GM04503 (cell line): Measurements from ENCODE around the gene LARGE1.

Experiments
- DNase-seq: peaks from one replicate; pipeline ENCODE4 v3.0.0-alpha.2; 2012; ENCODE audit warnings: low read depth

The LARGE1 gene

GRCh38 chr22:33853200-33854097 is 66.8 kb downstream of the LARGE1 start:
- peak; percentile 40 for DNase-seq

GRCh38 chr22:33851821-33852384 is 68.4 kb downstream of the LARGE1 start:
- no peak for DNase-seq

GRCh38 chr22:33851240-33851639 is 69.0 kb downstream of the LARGE1 start:
- no peak for DNase-seq

- DNase-seq, result no peak
Observed at GRCh38 chr22:33850724-33851123, 69.6 kb downstream of the LARGE1 start.

- no peak for DNase-seq
Observed at GRCh38 chr22:33850193-33850592, 70.1 kb downstream of the LARGE1 start.

GRCh38 chr22:33848251-33848650 is 72.0 kb downstream of the LARGE1 start:
- DNase-seq, result no peak

GRCh38 chr22:33844273-33844672 is 76.0 kb downstream of the LARGE1 start:
- no peak for DNase-seq

GRCh38 chr22:33842421-33843094 is 77.7 kb downstream of the LARGE1 start:
- no peak for DNase-seq

- DNase-seq, result no peak
Observed at GRCh38 chr22:33842006-33842354, 78.3 kb downstream of the LARGE1 start.

GRCh38 chr22:33841281-33842005 is 78.8 kb downstream of the LARGE1 start:
- peak; percentile 32 for DNase-seq

- DNase-seq, result no peak
Observed at GRCh38 chr22:33838644-33839043, 81.6 kb downstream of the LARGE1 start.

GRCh38 chr22:33837826-33838225 is 82.5 kb downstream of the LARGE1 start:
- DNase-seq, result no peak

- no peak for DNase-seq
Observed at GRCh38 chr22:33835265-33835664, 85.0 kb downstream of the LARGE1 start.

- DNase-seq, result no peak
Observed at GRCh38 chr22:33832558-33833151, 87.6 kb downstream of the LARGE1 start.

- no peak for DNase-seq
Observed at GRCh38 chr22:33831651-33832050, 88.6 kb downstream of the LARGE1 start.

- no peak for DNase-seq
Observed at GRCh38 chr22:33831207-33831606, 89.1 kb downstream of the LARGE1 start.

GRCh38 chr22:33829546-33830280 is 90.6 kb downstream of the LARGE1 start:
- no peak for DNase-seq

GRCh38 chr22:33828302-33828701 is 92.0 kb downstream of the LARGE1 start:
- DNase-seq, result no peak

- DNase-seq, result no peak
Observed at GRCh38 chr22:33825761-33826160, 94.5 kb downstream of the LARGE1 start.

- no peak for DNase-seq
Observed at GRCh38 chr22:33823552-33823951, 96.7 kb downstream of the LARGE1 start.

- DNase-seq, result no peak
Observed at GRCh38 chr22:33821290-33821689, 99.0 kb downstream of the LARGE1 start.
